Kasumi-1 (cell line): Measurements from ENCODE around the gene TCF7L2.

Source experiments
- DNase-seq, 2 experiments: peaks; one replicate each; lab custom pipeline; 2025; lab: John Stamatoyannopoulos, UW

TCF7L2 gene

DNA sequence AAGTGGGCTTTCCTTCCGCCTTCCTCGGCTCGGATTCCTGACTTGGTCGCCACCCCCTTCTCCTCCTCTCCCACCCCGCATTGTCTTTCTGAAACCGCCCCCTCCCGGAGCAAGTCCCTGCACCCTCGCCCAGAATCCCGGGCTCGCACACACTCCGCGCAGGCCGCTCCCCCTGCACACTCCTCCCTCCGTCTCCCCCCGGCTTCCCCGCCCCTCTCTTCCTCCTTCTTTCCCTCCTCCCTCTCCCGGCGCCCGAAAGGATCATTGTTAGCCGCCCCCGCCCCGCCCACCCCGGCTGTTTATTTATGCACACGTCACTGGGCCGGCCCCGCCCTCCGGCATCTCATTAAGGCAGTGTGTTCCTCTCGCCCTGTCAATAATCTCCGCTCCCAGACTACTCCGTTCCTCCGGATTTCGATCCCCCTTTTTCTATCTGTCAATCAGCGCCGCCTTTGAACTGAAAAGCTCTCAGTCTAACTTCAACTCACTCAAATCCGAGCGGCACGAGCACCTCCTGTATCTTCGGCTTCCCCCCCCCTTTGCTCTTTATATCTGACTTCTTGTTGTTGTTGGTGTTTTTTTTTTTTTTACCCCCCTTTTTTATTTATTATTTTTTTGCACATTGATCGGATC lies at the start of gene TCF7L2:
Gene TCF7L2, plus strand, starts transcription at position 373 of the 633 bp plus-strand sequence. CDS start 510 bp downstream, outside the sequence.
- peak; percentile 100 for DNase-seq

DNA sequence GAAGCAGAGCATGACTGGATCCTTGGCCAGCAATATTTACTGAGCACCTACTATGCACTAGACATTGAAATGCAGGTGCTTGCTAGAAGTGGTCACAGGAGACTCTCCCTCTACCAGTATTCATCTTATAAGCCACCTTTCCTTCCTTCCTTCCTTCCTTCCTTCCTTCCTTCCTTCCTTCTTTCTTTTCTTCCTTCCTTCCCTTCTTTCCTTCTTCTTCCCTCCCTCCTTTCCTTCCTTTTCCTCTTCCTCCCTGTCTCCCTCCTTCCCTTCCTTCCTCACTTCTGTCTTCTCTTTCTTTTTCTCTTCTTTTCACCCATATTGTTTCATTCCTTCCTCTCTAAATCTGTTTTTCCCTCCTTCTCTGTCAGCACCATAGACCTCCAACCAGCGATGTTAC lies 47.3 kb upstream of the TCF7L2 start:
- DNase-seq: no peak

GRCh38 chr10:112904000-112904399 lies 46.0 kb upstream of the TCF7L2 start:
- DNase-seq: no peak

DNA sequence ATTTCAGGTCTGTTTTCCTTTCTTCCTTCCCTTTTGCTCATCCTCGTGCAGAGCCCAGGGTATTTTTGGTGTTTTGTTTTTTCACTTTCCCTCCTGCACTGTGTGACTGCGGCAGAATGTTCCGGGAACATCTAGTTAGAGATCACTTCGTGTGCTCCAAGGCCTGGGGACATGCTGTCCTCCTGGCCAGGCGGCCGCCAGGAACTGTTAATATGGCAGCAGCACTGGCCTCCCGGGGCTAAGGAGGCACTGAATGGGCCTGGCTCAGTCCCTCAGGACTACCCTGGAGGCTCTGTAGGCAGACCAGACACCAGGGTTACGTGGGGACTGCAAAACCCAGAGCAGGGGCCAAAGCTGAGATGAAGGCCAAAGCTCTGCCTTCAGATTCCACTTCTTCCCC lies 43.1 kb upstream of the TCF7L2 start:
- no peak for DNase-seq

- no peak for DNase-seq
Observed at GRCh38 chr10:112907893-112908292, 42.2 kb upstream of the TCF7L2 start.

DNA sequence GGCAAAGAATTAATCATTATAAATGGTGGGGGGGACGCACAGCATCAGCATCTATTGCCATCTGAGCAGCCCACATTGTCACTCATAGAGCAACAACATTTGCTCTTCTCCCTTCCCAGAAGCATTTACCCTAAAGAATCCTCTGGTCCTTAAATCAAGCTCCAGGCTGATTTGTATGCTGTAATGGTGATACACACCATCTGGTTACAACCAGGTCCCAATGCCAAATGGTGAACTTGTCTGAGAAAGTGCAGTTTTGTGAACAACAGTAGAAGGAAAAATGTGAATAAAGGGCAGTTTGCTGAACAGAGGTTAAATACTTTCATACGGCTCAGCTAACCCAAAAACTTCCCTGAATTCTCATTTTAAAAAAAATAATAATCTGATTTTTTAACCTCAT lies 38.8 kb upstream of the TCF7L2 start:
- DNase-seq: no peak

- DNase-seq: no peak
Observed at GRCh38 chr10:112912410-112912928, 37.6 kb upstream of the TCF7L2 start.

DNA sequence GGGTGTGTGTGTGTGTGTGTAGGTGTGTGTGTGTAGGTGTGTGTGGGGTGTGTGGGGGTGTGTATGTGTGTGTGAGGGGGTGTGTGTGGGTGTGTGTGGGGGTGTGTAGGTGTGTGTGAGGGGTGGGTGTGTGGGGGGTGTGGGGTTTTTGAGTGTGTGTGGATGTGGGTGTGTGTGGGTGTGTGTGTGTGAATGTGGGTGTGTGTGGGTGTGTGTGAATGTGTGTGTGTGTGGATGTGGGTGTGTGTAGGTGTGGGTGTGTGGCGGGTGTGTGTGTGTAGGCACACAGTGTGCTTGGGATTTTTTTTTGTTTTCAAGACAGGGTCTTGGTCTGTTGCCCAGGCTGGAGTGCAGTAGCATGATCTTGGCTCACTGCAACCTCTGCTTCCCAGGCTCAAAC lies 36.8 kb upstream of the TCF7L2 start:
- DNase-seq: no peak

DNA sequence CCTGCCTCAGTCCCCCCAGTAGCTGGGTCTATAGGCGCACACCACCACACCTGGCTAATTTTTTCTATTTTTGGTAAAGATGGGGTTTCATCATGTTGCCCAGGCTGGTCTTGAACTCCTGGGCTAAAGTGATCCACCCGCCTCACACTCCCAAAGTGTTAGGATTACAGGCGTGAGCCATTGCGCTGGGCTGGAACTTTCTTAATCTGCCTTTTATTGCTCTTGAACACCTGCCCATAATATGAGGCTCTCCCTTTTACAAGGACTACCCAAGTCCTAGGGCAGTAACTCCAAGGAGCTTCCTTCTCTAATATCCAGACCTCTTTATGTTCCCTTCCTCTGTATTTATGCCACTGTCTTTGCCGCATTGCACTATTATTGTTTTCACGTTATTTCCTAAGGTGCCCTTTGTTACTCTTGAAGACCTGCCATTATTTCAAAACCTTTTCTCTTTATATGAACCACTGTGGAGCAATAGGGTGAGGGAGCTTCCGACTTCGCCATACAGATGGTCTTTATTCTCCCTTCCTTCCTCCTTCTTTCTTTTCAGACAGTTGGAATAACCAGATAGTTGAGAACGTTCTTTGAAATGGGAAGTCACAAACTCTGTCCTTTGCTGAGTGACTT lies 36.3 kb upstream of the TCF7L2 start:
- peak; percentile 50 to 51 for DNase-seq

DNA sequence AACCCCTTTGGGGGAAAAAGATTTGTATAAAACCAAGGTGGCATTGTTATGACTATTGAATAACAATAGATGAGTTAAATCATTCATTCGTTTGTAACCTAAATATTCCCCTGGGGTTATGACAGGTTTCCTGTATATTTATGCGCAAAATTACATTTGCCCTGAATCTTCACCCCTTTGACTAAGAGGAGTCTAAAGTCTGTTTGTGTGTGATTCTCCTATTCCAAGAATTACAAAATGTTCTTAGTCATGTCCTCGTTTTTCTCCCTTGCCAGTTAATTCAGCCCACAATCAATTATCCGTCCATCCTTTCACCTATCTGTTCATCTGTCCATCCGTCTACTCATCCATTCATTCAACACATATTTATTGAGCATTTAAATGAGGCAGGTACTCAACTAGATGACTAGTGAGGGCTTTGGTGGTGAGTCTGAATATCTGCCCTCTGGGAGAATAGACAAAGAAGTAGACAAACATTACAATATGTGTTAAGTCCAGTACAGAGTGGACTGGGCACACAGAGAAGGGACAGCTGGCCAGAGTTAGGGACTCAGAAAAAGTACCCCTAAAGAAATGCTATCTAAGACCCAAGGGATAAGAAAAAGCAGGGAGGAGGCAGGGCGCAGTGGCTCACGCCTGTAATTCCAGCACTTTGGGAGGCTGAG lies 35.6 kb upstream of the TCF7L2 start:
- DNase-seq: no peak

DNA sequence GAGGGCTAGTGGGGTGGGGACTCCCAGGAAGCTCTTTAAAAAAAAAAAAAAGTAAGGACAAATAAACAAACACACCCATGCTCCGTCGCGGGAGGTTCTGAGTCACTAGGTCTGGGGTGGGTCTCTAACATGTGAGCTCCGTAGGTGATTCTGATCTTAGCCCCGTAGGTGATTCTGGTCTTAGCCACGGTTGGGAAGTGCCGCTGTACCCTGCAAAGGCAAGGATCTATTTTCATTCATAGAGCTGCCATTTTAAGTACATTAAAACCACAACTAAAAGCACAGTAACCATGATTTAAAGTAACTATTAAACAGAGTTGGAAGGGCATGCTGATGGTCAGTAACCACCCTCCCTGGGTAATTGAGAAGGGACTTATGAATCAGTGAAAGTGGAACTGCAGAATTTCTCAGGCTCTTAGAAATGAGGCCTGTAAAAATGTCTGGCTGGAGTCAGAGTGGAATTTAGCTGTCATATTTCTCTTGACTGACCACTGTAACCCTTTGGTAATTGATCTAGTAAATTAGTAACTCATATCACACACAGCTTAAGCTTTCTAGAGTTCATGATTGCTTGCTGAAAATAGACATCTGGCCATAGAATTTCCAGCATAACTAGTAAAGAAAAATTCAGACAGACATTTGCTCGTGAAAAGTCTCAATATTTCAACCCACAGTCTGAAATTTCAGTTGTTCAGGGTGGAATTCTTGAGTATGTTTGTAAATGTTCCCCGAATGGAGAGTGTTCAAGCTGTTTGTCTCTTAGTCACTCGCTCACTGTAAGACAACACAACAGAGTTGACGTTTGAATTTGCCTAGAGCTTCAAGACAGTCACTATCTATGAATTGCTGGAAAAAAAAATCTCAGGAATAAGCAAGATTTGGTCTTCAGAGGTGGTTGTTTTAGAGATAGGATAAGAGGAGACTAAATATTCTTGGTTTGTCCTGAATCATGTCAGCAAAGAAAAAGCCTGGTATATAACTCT lies 34.2 kb upstream of the TCF7L2 start:
- no peak for DNase-seq

GRCh38 chr10:112917681-112918080 lies 32.4 kb upstream of the TCF7L2 start:
- DNase-seq: no peak

DNA sequence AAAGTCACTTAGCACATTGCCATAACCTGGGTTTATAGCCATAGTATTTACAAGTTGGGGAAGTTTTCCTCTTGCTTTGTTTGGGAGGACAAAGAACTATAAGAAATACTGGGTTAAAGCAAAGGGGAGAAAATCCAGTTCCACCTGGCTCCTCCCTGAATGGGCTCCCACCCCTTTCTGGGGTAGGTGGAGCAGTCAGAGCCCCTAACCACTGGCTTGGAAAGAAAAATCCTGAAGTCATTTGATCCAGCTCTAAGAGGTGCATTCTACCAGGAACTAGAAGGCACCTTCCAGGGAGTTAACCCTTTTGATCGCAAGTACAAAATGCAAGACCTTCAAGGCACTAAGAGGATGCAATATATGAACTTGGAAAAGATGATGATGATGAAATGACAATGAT lies 31.3 kb upstream of the TCF7L2 start:
- no peak for DNase-seq

- no peak for DNase-seq
Observed at GRCh38 chr10:112919721-112920120, 30.3 kb upstream of the TCF7L2 start.

- no peak for DNase-seq
Observed at GRCh38 chr10:112926906-112927688, 22.9 kb upstream of the TCF7L2 start.

- DNase-seq: no peak
Observed at GRCh38 chr10:112927980-112928379, 22.1 kb upstream of the TCF7L2 start.

DNA sequence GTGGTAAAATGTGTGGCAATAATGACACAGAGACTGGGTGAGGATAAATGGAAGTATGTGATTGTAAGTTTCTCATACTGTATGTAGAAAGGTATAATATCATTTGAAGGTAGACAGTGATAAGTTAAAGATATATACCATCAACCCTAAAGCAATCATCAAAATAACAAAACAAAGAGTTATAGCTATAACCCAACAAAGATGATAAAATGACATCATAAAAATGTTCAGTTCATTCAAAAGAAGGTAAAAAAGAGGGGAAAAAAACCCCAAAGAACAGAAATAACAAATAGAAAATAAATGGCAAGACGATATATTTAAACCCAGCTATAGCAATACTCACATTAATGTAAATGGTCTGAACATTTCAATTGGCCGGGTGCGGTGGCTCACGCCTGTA lies 17.4 kb upstream of the TCF7L2 start:
- DNase-seq: no peak

DNA sequence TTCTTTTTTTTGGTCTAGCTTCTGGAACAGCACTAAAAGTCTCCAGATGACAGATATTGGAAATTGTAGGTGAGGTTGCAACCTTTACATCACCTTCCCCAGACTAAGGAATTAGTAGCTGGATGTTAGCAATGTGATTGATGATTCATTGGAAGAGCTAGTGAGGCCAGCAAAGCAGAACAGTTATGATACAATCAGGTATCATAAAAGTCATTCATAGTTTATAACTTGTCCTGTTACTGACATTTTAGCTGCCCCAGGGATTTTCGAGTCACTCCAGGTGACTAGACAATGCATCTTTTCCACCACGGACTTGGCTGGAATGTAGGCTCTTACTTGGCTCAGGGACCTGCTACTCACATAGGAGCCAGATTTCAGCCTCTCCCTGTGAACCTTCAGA lies 15.9 kb upstream of the TCF7L2 start:
- no peak for DNase-seq

GRCh38 chr10:112938808-112939482 lies 11.1 kb upstream of the TCF7L2 start:
- DNase-seq: no peak

- DNase-seq: no peak
Observed at GRCh38 chr10:112945811-112946210, 4.2 kb upstream of the TCF7L2 start.

GRCh38 chr10:112946649-112947048 lies 3.4 kb upstream of the TCF7L2 start:
- no peak for DNase-seq
